Right ventricle myocardium inferior (tissue), 1 donor: ENCODE measurements around the gene ARFIP1. TPM values are rescaled to one million over a fixed set of nuclear protein-coding genes. Genes with fewer than 3 reads are reported as not detected.

Source experiments
- ATAC-seq: fragments of 200-7000 bp; cut with Tn5 transposase; one replicate; pipeline ENCODE4 v1.9.1; 2020; ENCODE audit warnings: mild to moderate bottlenecking, moderate library complexity
- DNase-seq: peaks from one replicate; pipeline ENCODE4 v3.0.0; 2021; ENCODE audit errors: missing footprints
- intact Hi-C: fragments of 100-400 bp; cut with DNase I; formaldehyde crosslinking; loops from one replicate; pipeline ENCODE4 v1.11.0; 2022
- total RNA-seq: library from RNA; stranded (reverse); fragmentation: NEBNext Ultra II Directional; extraction: Animal tissue kit (Norgen Biotek cat#: 25700); gene quantifications from one replicate; pipeline ENCODE4 v1.2.1, GENCODE V29; 2021
- donor health status: DM: no; HTN: yes; CAD: no; lungs with severe emphysema.

ARFIP1 gene
- total RNA-seq, 1 donor from 2014 or later: 13.4 TPM

- intact Hi-C loops: no loop called here
- DNase-seq (no peak), ATAC-seq (no peak)
Observed at GRCh38 chr4:152926959-152927358, 147.2 kb downstream of the ARFIP1 start.

GRCh38 chr4:152927737-152928136 is 148.0 kb downstream of the ARFIP1 start:
- intact Hi-C loops: no loop called here
- DNase-seq (no peak), ATAC-seq (no peak)

GRCh38 chr4:152928286-152928685 is 148.5 kb downstream of the ARFIP1 start:
- ATAC-seq (no peak), DNase-seq (no peak)

GRCh38 chr4:152929888-152930287 is 150.1 kb downstream of the ARFIP1 start:
- intact Hi-C loops: no loop called here
- no peak for ATAC-seq

More at GRCh38 chr4:152928286-152928685, 148.5 kb downstream of the ARFIP1 start:
- intact Hi-C loops: no loop called here

GRCh38 chr4:152935143-152935542 is 155.4 kb downstream of the ARFIP1 start:
- intact Hi-C loops: no loop called here
- DNase-seq: no peak
- ATAC-seq: no peak

More at GRCh38 chr4:152929888-152930287, 150.1 kb downstream of the ARFIP1 start:
- no peak for DNase-seq

- ATAC-seq (peak; percentile 29), DNase-seq (no peak)
- intact Hi-C loops: no loop called here
Observed at GRCh38 chr4:152935631-152936445, 156.1 kb downstream of the ARFIP1 start, which contains the start of gene FHDC1. Gene FHDC1, plus strand, starts transcription at chr4:152936323. Its CDS starts 6,735 bp downstream, at chr4:152943058.

- intact Hi-C loops: no loop called here
- no peak for DNase-seq
- ATAC-seq: peak; percentile 16
Observed at GRCh38 chr4:152936446-152937335, 156.9 kb downstream of the ARFIP1 start.

- ATAC-seq: peak; percentile 62
Observed at GRCh38 chr4:152937336-152938236, 157.8 kb downstream of the ARFIP1 start.

GRCh38 chr4:152938237-152938947 is 158.6 kb downstream of the ARFIP1 start:
- DNase-seq: no peak
- ATAC-seq: peak; percentile 21
- intact Hi-C loops: no loop called here

More at GRCh38 chr4:152937336-152938236, 157.8 kb downstream of the ARFIP1 start:
- no peak for DNase-seq
- intact Hi-C loops: no loop called here

GRCh38 chr4:152939621-152940020 is 159.9 kb downstream of the ARFIP1 start:
- ATAC-seq (no peak), DNase-seq (no peak)
- intact Hi-C loops: no loop called here

- ATAC-seq (no peak), DNase-seq (no peak)
- intact Hi-C loops: no loop called here
Observed at GRCh38 chr4:152940461-152940860, 160.7 kb downstream of the ARFIP1 start.

- ATAC-seq (no peak), DNase-seq (no peak)
- intact Hi-C loops: no loop called here
Observed at GRCh38 chr4:152941411-152941810, 161.7 kb downstream of the ARFIP1 start.

GRCh38 chr4:152942346-152942745 is 162.6 kb downstream of the ARFIP1 start:
- no peak for ATAC-seq
- intact Hi-C loops: no loop called here
- DNase-seq: no peak

- ATAC-seq: peak; percentile 64
- intact Hi-C loops: no loop called here
- DNase-seq: no peak
Observed at GRCh38 chr4:152943672-152944071, 163.9 kb downstream of the ARFIP1 start.

- intact Hi-C loops: no loop called here
- ATAC-seq (no peak), DNase-seq (no peak)
Observed at GRCh38 chr4:152944666-152945320, 165.0 kb downstream of the ARFIP1 start.

GRCh38 chr4:152945639-152946038 is 165.9 kb downstream of the ARFIP1 start:
- no peak for ATAC-seq
- intact Hi-C loops: no loop called here

GRCh38 chr4:152946446-152946845 is 166.7 kb downstream of the ARFIP1 start:
- ATAC-seq (no peak), DNase-seq (no peak)
- intact Hi-C loops: no loop called here

More at GRCh38 chr4:152945639-152946038, 165.9 kb downstream of the ARFIP1 start:
- no peak for DNase-seq
